GM18498 (cell line): ENCODE data around the gene MCC.

Source experiments
- ATAC-seq: cut with Tn5 transposase; IDR thresholded peaks from one replicate; pipeline ENCODE4 v1.9.1; 2021; ENCODE audit warnings: mild to moderate bottlenecking, moderate library complexity; ENCODE audit not compliant: unreplicated experiment

The MCC gene

DNA sequence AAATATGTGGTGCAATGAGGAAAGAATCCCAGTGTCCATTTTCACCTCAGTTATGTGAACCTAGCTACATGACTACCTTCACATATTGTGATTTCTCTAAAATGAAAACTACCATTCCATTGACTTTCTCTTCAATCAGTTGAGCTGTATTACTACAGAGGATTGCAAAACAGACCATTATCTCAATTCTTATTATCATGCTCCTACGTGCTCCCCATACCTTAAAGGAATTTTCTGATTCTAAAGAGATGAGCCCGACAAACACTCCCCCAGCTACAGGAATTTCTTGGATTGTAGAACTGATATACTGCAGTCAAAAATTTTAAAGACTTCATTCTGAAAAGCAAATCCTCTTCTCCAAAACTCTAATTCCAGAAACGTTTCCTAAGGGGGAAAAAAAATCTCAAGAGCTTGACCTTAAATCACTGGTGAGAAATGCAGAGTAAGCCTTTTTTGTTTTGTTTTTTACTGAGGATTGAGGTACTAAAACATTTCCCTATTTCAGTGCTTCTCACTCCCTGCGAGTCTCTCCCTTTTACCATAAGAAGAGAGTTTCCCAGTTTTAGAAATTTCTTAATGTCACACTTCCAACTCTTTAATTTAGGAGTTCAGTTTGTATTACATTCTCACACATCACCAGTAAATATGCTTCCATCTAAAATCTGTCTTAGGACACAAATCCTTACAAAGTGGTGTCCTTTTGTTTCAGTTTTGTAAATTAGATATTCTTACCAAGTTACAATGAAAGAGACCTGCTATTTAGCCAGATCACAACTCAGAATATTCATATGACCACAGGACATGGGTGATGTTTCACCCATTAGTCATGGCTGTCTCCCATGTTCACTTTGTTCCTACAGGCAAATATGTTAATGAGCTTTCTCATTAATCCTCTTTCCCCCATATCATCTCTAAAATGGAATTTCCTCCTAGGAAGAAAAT, 257.3 kb downstream of the MCC start:
- no peak for ATAC-seq

DNA sequence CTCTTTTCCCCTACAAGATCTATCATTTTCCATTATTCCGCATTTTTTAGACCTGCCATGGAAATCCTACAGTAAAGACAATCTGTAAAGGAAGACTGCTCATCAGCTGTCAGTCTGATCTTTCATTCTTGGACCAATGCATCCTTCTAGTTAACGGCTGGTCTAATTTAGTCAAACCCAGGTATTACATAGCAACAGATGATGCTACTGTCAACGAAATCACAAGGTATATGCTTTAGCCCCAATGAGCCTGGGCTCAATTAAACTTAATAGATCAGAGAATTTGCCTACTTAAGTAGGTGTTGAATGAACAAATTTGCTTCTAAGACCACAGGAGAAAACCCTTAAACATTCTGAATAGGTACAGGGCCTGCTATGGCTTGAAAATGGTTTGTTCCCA, 260.5 kb downstream of the MCC start:
- no peak for ATAC-seq

DNA sequence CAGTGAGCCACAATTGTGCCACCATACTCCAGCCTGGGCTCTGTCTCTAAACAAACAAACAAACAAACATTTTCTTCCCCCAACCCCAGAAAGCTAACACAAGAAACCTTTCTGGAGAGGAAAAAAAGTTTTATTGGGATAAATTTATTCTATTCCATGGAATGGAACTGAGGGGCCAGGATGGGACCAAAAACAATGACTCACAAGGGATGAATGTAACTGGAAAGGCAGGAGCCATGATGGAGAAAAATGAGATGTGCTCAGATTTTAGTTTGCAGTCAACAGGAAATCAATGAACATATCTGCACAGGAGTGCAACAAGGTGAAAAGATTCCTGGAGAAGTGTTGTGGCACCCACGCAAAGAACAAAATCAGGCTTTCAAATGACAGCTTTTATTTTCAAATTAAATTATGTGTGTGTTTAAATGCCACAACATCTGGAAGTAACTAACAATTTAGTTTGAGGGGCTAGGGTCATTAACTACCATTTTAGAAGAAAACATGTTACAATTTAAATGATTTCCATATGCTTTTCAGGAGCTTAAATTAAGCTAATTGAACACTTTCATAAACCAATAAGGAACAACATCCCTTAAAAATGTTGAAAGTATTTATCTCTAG, 262.0 kb downstream of the MCC start:
- ATAC-seq: no peak

DNA sequence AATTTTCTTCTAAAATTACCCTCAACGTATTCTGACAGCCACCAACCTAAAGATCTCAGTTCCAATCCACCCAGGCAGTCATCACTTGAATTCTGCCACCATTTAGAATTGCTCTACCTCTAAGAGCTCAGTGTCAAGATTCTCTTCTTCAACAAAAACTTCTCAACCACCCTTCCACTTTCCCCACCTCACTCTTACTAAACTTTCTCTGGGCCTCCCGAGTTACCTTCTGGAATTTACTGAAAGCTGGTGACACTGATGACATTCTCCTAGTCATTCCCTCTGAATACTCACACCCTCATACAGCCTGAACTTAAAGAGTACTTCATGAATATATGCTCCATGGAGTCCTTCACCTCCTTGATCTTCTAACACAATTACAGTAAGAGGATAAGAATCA, 263.0 kb downstream of the MCC start:
- ATAC-seq: no peak

DNA sequence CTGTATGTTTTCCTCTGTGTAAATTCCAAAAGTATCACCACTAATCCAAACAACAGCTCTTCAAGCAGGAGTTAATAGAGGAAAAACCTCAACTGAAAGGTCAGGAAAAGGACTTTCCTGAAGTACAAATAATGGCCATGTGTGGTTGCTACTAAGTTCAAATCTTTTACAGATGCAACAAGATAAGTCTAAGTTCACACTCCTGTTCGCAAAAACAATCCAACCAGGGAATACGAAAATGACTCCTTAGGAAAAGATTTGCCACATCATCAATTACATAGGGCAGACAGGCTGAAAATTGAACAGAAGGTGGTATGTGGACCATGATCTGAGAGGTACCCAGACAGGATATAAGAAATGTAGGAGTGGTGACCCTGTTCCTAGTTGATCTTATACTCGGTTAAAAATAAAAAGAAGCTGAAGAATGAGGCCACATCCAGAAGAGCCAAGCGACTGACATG, 263.6 kb downstream of the MCC start:
- no peak for ATAC-seq

DNA sequence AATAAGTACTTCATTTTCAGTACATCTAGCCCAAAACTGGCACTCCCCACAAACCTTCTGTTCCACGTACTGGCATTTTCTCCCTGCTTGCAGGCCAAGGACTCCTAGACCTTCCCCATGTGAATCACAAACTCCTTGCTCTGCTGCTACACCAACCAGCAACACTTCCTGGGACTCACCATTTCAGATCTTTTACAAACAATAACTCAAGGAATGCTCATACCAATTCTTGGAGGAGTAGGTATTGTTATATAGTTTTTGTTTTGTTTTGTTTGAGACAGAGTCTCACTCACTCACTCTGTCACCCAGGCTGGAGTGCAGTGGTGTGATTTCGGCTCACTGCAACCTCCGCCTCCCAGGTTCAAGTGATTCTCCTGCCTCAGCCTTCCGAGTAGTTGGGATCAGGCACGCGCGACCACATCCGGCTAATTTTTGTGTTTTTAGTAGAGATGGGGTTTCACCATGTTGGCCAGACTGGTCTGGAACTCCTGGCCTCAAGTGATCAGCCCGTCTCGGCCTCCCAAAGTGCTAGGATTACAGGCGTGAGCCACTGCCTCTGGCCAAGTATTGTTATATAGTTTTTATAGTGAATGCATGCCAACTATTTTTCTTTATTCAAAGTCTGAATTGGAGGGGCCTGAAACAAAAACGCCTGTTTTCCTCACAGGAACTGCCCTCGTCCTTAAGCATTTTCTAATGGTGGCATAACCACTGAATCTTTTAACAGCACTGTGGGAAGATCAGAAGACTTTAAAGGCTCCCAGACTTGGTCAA, 264.2 kb downstream of the MCC start:
- no peak for ATAC-seq

DNA sequence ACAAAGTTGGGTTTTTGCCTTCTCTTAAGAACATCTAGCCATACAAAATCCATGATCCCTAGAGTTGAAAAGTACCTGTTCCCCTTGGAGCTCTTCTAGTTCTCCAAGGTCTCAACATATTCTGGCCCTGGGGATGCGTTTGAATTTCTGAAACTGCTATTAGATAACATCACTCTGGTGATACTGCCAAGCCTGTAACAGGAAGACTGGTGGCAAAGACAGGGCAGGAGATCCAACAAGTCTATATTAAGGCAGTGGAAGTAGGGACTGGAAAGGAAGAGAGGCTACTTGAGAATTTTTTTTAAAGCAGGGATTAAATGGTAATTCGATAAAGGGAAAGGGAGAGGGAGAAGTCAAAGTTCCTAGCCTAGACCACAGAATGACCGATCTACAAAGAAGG, 264.9 kb downstream of the MCC start:
- no peak for ATAC-seq

DNA sequence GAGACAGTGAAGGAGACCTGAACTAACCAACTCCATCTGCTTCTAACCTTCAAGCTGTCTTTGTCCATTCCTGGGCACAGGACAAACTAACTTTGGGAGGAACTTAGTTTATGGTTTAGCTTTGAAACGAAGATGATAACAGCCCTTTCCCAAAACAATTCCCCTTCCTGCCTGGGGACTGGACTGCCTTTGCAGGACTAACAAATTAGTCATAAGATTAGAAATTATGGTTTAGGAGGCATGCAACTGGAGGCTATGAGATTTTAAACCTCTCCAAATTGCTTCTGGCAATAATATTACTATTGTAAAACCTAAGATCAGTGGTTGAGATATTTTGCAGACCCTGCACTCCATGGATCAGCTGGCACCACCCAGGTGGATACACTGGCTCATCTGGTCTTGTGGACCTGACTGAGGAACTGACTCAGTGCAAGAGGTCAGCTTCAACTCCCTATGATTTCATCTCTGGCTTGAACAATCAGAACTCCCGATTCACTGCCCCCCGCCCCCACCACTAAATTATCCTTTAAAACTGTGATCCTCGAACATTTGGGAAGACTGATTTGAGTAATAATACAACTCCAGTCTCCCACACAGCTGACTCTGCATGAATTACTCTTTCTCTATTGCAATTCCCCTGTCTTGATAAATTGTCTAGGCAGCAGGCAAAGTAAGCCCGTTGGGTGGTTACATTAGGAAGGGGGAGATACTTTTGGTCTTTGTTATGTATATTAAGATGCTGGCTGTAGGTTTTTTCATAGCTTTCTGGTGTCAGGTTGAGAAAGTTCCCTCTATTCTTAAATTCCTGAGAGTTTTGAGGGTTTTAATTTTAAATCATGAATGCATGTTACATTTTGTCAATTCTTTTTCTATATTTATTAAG, 266.7 kb downstream of the MCC start:
- ATAC-seq: no peak

DNA sequence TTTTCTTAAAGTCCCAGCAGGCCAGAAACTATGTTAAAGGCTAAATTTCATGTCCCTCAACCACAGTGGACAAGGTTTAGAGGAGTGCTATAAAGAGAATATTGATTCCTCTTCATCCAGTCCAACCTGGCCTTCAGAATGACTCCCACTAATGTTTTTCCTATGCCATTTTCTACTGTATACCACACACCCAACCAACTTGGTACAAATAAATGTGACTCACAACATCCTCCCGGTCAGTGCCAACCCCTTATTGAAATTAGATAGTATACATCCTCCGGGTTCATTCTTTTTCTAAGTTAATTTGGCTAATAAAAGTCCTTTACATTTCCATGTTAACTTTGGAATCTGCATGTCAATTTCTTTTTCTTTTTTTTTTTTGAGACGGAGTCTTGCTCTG, 268.6 kb downstream of the MCC start:
- ATAC-seq: no peak

DNA sequence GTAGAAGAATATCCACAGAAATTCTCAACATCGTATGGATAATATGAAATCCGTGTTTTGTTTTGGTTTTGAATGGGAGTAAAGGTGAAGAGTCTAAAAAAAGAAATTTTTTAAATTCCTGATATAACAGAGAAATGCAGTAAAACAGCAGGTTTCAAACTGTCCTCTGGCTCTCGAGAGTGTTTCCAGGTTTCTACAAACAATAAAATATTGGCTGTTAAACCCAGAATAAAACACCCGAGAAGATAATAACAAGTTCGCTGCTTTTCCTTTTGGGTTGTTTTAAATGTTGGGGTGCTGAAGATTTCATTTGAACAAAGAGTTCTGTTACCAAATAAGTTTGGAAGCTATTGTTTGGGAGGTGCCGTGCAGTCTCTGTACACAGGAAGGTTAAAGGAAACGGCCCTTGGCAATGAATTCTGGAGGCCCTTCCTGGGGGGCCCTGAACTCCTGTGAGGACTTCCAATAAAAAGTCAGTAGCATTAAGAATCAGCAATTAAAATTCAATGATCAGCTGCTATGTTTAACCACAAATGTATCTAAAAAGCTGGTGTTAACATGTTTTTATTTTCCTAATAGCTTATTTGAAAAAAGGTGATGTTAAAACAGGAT, 269.2 kb downstream of the MCC start:
- ATAC-seq: no peak

DNA sequence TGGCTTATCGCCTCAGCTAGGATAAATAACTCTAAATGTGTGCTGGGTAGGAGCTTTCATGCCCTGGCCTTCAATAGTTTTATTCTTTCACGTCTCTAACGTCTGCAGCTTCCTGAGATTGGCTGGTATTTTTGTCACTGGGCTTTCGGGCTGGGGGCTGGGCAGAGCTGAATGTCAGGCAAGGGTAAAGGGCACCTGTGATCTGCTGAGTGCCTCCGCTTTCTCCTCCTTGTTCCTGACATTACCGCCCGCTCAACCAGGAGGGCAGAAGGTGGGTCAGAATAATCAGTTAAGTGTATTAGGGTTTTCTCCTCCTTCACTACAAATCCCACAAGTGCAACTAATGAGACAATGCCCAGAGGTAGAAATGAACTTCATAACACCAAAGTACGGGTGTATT, 270.1 kb downstream of the MCC start:
- ATAC-seq: no peak

DNA sequence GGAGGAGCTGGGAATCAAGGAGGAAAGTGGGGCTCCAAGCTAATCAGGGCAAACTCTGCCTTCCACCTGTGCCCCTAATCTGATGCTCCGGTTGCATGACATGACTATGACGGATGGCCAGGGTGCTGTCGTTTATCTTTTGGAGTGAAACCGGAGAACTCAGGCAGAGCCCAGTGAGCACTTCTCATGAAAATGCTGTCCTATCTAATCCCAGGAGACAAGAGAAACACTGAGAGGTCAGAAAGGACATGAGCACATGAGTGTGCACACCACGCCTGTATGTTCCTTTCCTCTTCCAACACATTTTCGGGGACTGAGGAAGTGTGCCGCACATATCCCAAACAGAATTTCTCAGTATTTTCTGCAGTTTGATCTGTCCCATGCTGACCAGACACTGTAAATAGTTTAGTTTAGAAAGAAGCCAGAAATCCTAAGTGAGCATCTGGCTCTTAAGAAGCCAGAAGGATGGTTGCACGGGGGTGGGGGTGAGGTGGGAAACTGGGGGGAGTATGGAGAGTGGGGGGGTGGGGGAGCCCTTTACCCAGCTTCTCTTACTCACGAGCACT, 270.6 kb downstream of the MCC start:
- ATAC-seq: no peak

DNA sequence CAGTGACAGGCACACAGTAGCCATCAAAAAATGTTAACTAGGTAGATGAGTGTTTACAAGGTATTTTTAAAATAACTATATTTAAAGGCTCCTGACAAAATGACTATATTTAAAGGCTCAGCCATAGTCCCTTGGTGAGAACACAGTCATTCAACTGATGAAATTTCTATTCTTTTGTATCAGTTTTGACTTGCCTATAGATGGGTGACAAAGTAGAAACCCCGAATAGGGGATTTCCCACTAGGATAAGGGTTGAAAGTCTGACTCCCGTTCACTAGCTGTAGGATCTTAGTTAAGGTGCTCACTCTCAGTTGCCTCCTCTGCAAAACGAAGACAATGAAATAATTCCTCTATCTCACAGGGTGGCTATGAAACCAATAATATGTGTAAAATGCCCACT, 271.7 kb downstream of the MCC start:
- no peak for ATAC-seq

DNA sequence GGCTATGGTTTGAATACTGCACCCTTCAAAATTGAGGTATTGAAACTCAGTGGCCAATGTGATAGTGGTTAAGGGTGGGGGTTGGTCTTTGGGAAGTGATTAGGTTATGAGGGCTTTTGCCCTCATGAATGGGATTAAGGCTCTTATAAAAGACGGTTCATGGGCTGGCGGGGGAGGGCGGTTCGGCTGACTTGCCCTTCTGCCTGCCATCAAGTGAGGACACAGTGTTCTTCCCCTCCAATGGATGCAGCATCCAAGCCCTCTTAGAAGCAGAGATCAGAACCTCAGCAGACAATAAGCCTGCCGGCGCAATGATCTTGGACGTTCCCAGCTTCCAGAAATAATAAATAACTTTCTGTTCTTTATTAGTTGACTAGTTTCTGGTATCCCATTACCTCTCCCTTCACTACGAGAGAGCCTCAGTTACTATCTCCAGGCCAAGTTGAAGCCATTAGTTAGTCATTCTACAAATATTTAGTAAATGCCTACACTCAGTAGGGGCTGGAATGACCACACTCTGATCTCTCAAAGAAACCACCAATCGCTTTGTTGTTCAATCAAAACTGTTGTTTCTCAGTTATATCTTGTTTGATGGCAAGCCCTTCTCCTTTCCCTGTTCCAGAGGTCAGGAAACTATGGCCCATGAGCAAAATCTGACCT, 272.7 kb downstream of the MCC start:
- no peak for ATAC-seq

DNA sequence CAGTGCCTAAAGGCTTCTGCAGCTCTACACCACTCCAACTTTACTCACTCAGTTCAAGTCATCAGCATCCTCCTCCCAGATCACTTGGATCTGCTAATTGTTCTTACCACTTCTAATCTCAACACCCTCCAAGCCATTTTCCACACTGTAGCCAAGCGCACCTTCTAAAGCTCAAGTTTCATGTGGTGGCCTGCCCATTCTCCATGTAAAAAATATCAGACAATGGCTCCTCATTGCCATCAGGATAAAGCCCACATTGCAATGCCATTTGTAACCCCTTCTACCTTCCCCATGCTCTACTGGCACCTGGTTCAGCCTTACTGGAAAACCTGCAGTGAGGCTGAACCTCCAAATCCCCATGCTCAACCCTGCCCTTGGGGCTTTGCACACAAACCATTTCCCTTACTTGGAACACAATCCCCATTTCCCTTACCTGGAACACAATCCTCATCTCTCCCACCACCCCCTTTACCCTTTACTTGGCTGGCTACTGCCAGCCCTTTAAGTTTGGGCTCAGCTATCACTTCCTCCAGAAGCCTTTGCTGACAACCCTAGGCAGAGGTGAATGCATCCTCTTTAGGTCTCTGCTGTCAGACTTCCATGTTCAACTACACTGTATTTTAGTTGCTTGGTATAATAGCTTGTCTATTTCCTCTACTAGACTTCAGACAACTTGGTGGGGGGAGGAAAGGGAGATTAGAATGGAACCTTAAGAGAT, 273.5 kb downstream of the MCC start:
- ATAC-seq: no peak

DNA sequence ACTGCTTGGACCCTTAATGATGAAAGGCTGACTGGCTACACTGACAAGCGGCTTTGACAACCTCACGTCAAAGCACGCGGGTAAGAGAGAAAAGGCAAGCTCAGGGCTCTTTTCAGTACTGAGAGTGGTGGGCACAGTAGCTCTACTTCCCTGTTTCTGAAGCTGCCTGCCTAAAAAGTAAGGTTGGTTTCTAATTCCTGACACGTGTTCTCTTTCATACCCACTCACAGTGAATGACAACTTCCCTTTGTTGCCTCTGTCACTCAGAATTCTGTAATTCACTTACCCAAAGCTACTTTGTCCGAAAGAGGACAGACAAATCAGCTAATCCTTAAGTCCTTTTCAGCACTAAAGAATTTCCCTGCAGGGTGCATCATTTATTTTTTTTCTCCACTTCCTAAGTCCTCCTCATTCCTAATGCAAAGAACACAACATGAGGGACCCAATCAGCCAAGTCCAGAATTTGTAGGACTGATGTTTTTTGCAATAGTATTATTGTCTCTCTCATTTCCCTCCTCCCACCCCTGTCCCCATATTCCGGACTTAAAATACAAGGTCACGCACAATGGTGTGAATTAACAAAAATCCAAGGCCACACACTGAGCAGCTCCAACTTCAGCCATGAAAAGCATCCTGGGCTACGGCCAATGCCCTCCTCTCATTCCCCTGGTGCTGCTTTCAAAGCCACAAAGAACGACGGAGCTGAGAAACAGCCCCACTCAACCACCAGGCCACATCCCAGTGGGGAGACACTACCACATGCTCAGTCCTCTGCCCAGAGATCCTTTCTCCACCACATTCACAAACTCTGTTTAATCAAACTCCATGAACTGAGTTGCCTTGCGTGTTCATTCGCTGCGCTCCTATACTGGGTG, 274.5 kb downstream of the MCC start:
- ATAC-seq: peak; percentile 75

DNA sequence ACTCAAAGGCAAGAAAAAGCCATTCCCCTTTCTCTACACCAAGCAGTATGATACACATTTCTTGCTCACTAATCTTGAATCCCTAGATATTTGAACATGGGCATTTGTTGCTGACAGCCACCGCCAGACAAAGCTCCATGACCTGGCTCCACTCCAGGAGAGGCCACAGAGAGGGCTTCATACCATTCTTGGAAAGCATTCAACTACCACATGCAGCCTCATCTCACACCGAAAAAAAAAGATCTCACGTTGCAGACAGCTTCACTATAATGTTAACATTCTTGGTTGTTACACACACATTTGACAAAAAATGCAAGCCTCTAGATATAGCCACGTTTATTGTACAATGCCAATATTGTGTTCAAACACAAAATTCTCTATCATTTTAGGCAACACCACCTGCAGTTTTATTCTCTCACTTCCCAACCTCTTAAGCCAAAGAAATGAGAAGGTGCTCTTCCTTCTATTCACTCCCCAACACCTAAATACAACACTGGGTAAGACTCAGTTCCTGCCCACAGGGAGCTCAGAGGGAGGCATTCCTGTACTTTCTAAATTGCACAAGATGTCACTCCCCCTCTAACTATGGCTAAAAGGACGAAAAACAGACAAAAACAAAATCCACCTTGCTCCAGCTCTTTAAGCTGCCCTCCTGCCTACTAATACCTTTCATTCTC, 275.9 kb downstream of the MCC start:
- no peak for ATAC-seq
